ENCODE results near the gene L2HGDH. TPM values are rescaled to one million over a fixed set of nuclear protein-coding genes. Genes with fewer than 3 reads are reported as not detected.
A peak's percentile ranks its signal among the peaks of the same experiment; 100 is the strongest.
"Not testable (repeated sequence)": the region's sequence is repeated elsewhere in the genome, so short reads cannot be mapped to it uniquely, and the experiment has no call there.

L2HGDH gene
- total and polyA plus RNA-seq, 3 experiments from 2014 or later = 3.6 to 20.0 (median 19.7) TPM

DNA sequence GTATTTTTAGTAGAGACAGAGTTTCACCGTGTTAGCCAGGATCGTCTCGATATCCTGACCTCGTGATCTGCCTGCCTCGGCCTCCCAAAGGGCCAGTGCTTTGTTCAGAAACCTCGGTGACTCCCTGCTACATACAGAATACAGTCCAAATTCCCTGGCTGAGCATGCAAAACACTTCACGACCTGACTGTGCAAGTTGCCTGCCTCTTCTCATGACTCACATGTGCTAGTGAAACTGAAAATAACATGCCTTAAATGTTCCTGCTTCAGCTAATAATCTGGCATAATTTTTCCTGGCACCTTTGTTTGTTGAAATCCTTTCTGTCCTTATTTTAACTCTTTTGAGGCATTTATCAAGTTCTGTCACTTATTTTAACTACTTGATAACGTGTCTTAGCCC lies 8.3 kb upstream of the L2HGDH start:
- Mint-ChIP-seq H3K9me3 (no peaks in the 10 kb centered on the region), H3K4me3 (no peak overlapping the region), H3K4me1 (peaks cover 9 to 41% (median 27%) of the 10 kb centered on the region in 3 donors), H3K27ac (no peak overlapping the region), H3K27me3 (peaks cover 0 to 2% of the 10 kb centered on the region in 2 donors), H3K36me3 (peaks cover 0 to 29% (median 5%) of the 10 kb centered on the region in 3 donors)
- POLR2A ChIA-PET = interaction anchor here (1.2 to 1.4 kb wide), 2 partner anchors 8 to 211 kb away, joined by 3 to 18 read pairs; partner anchors contain the start of genes DMAC2L and L2HGDH
- Histone ChIP-seq H3K27me3 (ENCODE audit: insufficient read depth, low read length, poor library complexity, severe bottlenecking) (no peaks in the 10 kb centered on the region), H3K36me3 (ENCODE audit: insufficient read depth, low read length) (peaks cover 10% of the 10 kb centered on the region), H3K4me1 (ENCODE audit: insufficient read depth, low read length) (peaks cover 9% of the 10 kb centered on the region), H3K27ac (ENCODE audit: low read depth, low read length) (no peak overlapping the region), H3K4me3 (ENCODE audit: low read length) (no peak overlapping the region), H3K9me3 (ENCODE audit: low read length) (no peaks in the 10 kb centered on the region)
- CTCF ChIA-PET = interaction anchor here (0.7 to 3.3 kb wide), 20 partner anchors 9 to 686 kb away, joined by 3 to 39 read pairs (median 4); partner anchors contain the start of genes ATL1, CDKL1, DMAC2L and L2HGDH
- no peak for DNase-seq

DNA sequence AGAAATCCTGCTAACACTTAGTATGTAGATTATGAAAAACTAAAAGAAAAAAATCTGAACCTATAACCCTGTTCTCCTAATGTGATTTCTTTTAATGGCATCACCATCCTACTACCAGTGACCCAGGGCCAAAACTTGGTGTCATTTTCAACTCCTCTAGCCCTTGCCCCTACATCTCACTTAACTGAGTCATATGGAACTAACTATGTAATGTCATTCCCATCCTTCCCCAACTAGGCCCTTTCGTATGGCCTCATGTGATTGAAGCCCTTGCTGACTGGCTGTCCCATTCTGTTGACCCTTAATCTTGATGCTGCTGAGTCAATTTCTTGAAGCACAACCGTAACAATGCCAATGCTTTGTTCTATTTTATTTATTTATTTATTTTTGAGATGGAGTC lies 7.7 kb upstream of the L2HGDH start:
- Histone ChIP-seq H3K4me1 (ENCODE audit: insufficient read depth, low read length) (peaks cover 9% of the 10 kb centered on the region), H3K27me3 (ENCODE audit: insufficient read depth, low read length, poor library complexity, severe bottlenecking) (no peaks in the 10 kb centered on the region), H3K27ac (ENCODE audit: low read depth, low read length) (no peak overlapping the region), H3K36me3 (ENCODE audit: insufficient read depth, low read length) (peaks cover 10% of the 10 kb centered on the region), H3K4me3 (ENCODE audit: low read length) (no peak overlapping the region), H3K9me3 (ENCODE audit: low read length) (no peaks in the 10 kb centered on the region)
- Mint-ChIP-seq H3K36me3 (peaks cover 0 to 25% (median 5%) of the 10 kb centered on the region in 3 donors), H3K27me3 (peaks cover 0 to 2% of the 10 kb centered on the region in 2 donors), H3K4me1 (peaks cover 9 to 41% (median 27%) of the 10 kb centered on the region in 3 donors), H3K27ac (peak overlapping the region in 1 of 8 donors; percentile 51), H3K4me3 (no peak overlapping the region), H3K9me3 (no peaks in the 10 kb centered on the region)
- DNase-seq = no peak
- CTCF ChIA-PET = interaction anchor here (1.2 to 3.3 kb wide), 5 partner anchors 8 to 46 kb away, joined by 3 to 39 read pairs (median 18); partner anchors contain the start of genes DMAC2L and L2HGDH
- POLR2A ChIA-PET = no interaction called here

DNA sequence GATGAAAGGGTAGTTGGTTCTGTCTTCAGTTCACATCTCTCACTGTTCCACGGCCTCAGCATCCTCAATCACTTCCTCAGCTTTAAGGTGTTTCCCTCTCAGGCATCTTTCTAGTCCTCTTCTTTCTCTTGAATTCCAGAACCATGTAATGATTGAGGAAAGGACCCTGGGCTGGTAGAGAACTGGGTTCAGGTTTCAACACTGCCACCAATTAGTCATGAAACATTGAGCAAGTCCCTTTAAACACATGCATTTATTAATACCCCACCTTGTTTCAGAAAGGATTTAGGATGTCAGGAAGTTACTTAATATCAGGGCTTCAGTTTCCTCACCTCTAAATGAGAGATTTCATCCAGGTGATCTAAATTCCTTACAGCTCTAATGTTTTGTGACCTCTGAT lies 7.3 kb upstream of the L2HGDH start:
- H3K4me1 Mint-ChIP-seq = peaks cover 10 to 42% (median 29%) of the 10 kb centered on the region in 3 donors
- peaks cover 0 to 2% of the 10 kb centered on the region in 2 donors for H3K27me3 Mint-ChIP-seq
- Histone ChIP-seq H3K9me3 (ENCODE audit: low read length) (no peaks in the 10 kb centered on the region), H3K27ac (ENCODE audit: low read depth, low read length) (no peak overlapping the region), H3K4me3 (ENCODE audit: low read length) (no peak overlapping the region), H3K4me1 (ENCODE audit: insufficient read depth, low read length) (peaks cover 9% of the 10 kb centered on the region), H3K36me3 (ENCODE audit: insufficient read depth, low read length) (peaks cover 5% of the 10 kb centered on the region), H3K27me3 (ENCODE audit: insufficient read depth, low read length, poor library complexity, severe bottlenecking) (no peaks in the 10 kb centered on the region)
- H3K27ac Mint-ChIP-seq = peak overlapping the region in 1 of 8 donors; percentile 35
- peaks cover 0 to 20% (median 6%) of the 10 kb centered on the region in 3 donors for H3K36me3 Mint-ChIP-seq
- ChIA-PET CTCF (no interaction called here), POLR2A (no interaction called here)
- H3K4me3 Mint-ChIP-seq = no peak overlapping the region
- no peaks in the 10 kb centered on the region for H3K9me3 Mint-ChIP-seq
- DNase-seq = no peak

DNA sequence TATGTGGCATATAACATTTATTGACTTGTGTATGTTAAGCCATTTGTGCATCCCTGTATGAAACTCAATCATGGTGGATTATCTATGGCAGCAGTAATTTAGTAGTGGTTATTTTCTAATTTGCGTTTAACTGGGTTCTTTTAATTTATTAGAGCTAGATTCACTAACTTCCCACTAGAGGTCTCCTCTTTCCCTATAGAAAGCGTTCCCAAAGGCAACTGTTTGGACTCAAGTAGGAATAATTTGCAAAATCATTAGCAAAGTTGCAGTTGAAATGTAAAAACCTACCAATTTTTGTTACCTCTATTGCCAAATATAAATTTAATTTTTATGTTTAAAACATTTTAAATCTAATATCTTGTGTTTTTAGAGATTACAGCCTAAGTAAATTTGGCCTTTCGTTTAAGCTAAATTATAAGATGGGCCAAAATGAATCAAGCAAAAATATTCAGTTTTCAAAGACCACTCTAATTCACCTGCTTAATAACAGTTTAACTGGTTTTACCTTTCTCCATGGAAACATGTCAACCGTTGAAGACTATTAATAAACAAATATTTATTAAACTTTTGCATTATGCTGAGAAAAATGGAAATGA lies 6.1 kb upstream of the L2HGDH start:
- CTCF ChIA-PET = interaction anchor here (0.6 kb wide), 1 partner anchor 716 kb away, joined by 3 read pairs; no protein-coding TSS in a partner anchor
- Histone ChIP-seq H3K4me1 (ENCODE audit: insufficient read depth, low read length) (peaks cover 17% of the 10 kb centered on the region), H3K27me3 (ENCODE audit: insufficient read depth, low read length, poor library complexity, severe bottlenecking) (no peaks in the 10 kb centered on the region), H3K27ac (ENCODE audit: low read depth, low read length) (no peak overlapping the region), H3K9me3 (ENCODE audit: low read length) (no peaks in the 10 kb centered on the region), H3K36me3 (ENCODE audit: insufficient read depth, low read length) (peaks cover 5% of the 10 kb centered on the region), H3K4me3 (ENCODE audit: low read length) (no peak overlapping the region)
- Mint-ChIP-seq H3K4me3 (no peak overlapping the region), H3K27me3 (peaks cover 0 to 2% of the 10 kb centered on the region in 2 donors), H3K4me1 (peaks cover 22 to 54% (median 41%) of the 10 kb centered on the region in 3 donors), H3K9me3 (no peaks in the 10 kb centered on the region), H3K27ac (no peak overlapping the region), H3K36me3 (peaks cover 0 to 14% (median 5%) of the 10 kb centered on the region in 3 donors)
- POLR2A ChIA-PET = interaction anchor here (0.6 kb wide), 1 partner anchor 8 kb away, joined by 3 read pairs; no protein-coding TSS in a partner anchor
- no peak for DNase-seq

DNA sequence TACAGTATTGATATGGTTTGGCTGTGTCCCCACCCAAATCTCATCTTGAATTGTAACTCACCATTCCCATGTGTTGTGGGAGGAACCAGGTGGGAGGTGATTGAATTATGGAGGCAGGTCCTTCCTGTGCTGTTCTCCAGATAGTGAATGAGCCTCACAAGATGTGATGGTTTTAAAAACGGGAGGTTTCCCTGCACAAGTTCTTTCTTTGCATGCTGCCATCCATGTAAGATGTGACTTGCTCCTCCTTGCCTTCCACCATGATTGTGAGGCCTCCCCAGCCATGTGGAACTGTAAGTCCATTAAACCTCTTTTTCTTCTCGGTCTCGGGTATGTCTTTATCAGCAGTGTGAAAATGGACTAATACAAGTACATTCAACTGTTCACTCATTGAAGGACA lies 2.1 kb upstream of the L2HGDH start:
- H3K27ac ChIP-seq (ENCODE audit: low read depth, low read length); DNase-seq; H3K4me3 ChIP-seq (ENCODE audit: low read length); H3K9me3 ChIP-seq (ENCODE audit: low read length); POLR2A ChIA-PET; H3K27me3 Mint-ChIP-seq; H3K27me3 ChIP-seq (ENCODE audit: insufficient read depth, low read length, poor library complexity, severe bottlenecking); H3K9me3 Mint-ChIP-seq; CTCF ChIA-PET; H3K36me3 ChIP-seq (ENCODE audit: insufficient read depth, low read length): not testable (repeated sequence)
- H3K4me1 ChIP-seq (ENCODE audit: insufficient read depth, low read length) = peaks cover 20% of the 10 kb centered on the region
- H3K27ac Mint-ChIP-seq = peak overlapping the region in 3 of 8 donors; percentile 53 to 98 (median 96)
- peaks cover 0 to 22% (median 5%) of the 10 kb centered on the region in 3 donors for H3K36me3 Mint-ChIP-seq
- H3K4me3 Mint-ChIP-seq = peak overlapping the region in 5 of 7 donors; percentile 38 to 88 (median 60)
- peaks cover 38 to 57% (median 49%) of the 10 kb centered on the region in 3 donors for H3K4me1 Mint-ChIP-seq

DNA sequence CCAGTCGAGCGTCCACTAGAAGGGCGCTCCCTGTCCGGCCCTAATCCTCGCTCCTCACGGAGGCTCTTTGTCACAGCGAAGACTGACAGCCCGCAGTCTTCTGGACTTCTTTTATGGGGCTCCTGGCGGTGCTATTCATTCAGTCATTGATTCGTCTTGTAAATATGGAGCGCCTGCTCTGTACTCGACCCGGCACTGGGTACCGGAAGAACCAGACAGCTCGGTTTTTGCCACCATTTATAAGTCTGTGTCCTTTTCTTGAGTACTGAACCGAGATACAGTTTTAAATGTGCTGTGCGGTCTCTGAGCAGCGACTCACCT lies 665 bp upstream of the L2HGDH start:
- peaks cover 0 to 2% of the 10 kb centered on the region in 2 donors for H3K27me3 Mint-ChIP-seq
- Histone ChIP-seq H3K4me1 (ENCODE audit: insufficient read depth, low read length) (peaks cover 20% of the 10 kb centered on the region), H3K36me3 (ENCODE audit: insufficient read depth, low read length) (no peaks in the 10 kb centered on the region), H3K27ac (ENCODE audit: low read depth, low read length) (peak overlapping the region; percentile 52), H3K27me3 (ENCODE audit: insufficient read depth, low read length, poor library complexity, severe bottlenecking) (no peaks in the 10 kb centered on the region), H3K9me3 (ENCODE audit: low read length) (no peaks in the 10 kb centered on the region), H3K4me3 (ENCODE audit: low read length) (peak overlapping the region; percentile 84)
- ChIA-PET POLR2A (interaction anchor here (0.6 to 2.1 kb wide), 4 partner anchors 8 to 486 kb away, joined by 3 to 18 read pairs (median 4); partner anchors contain the start of gene SOS2), CTCF (interaction anchor here (1.3 to 3.6 kb wide), 2 partner anchors 8 to 219 kb away, joined by 3 to 39 read pairs; no protein-coding TSS in a partner anchor)
- peak overlapping the region; percentile 88 to 99 (median 97) for H3K27ac Mint-ChIP-seq
- peak overlapping the region; percentile 88 to 98 (median 93) for H3K4me3 Mint-ChIP-seq
- no peaks in the 10 kb centered on the region for H3K9me3 Mint-ChIP-seq
- DNase-seq = peak in 2 of 5 donors; percentile 73 to 75
- peaks cover 38 to 52% (median 43%) of the 10 kb centered on the region in 3 donors for H3K4me1 Mint-ChIP-seq
- H3K36me3 Mint-ChIP-seq = peaks cover 0 to 22% (median 4%) of the 10 kb centered on the region in 3 donors

DNA sequence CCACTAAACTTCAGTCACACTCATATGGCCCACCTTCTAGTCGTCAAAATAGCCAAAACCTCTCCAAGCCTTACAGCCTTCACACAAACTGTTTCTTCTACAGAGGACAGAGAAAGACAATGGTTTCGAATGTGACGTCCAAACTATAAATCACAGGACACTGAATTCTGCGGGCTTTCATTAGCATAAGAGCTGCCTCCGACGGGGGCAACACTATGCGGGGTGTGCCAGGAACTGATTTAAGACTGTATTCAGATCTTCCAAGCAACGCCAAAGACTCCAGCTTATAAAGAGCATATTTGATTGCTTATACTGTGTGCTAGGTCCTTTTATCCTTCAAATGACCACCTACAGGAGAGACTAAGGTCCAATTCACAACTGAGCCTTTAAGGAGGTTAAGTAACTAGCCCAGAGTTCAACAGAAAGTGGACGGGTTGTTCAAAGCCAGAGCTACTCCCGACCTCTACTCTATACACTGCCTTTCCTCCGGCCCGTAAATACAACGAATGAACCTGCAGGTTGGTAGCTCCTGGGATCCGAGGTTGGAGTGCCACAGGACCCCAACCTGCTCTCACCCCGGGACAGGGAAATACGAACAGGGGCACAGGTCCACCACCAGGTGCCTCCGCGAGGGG lies 575 bp downstream of the L2HGDH start:
- H3K27me3 Mint-ChIP-seq = no peaks in the 10 kb centered on the region
- H3K4me3 Mint-ChIP-seq = peak overlapping the region; percentile 88 to 98 (median 93)
- ChIA-PET CTCF (interaction anchor here (1.0 to 3.6 kb wide), 5 partner anchors 10 to 690 kb away, joined by 3 to 39 read pairs (median 5); partner anchors contain the start of genes CDKL1, MAP4K5, MGAT2 and RPL36AL), POLR2A (interaction anchor here (0.5 to 2.1 kb wide), 6 partner anchors 10 to 493 kb away, joined by 3 to 18 read pairs (median 4); partner anchors contain the start of gene MAP4K5)
- no peaks in the 10 kb centered on the region for H3K36me3 ChIP-seq (ENCODE audit: insufficient read depth, low read length)
- H3K9me3 ChIP-seq (ENCODE audit: low read length) = no peaks in the 10 kb centered on the region
- no peaks in the 10 kb centered on the region for H3K27me3 ChIP-seq (ENCODE audit: insufficient read depth, low read length, poor library complexity, severe bottlenecking)
- H3K27ac Mint-ChIP-seq = peak overlapping the region; percentile 86 to 99 (median 95)
- H3K4me3 ChIP-seq (ENCODE audit: low read length) = peak overlapping the region; percentile 84
- no peaks in the 10 kb centered on the region for H3K9me3 Mint-ChIP-seq
- peaks cover 20% of the 10 kb centered on the region for H3K4me1 ChIP-seq (ENCODE audit: insufficient read depth, low read length)
- peaks cover 0 to 20% (median 4%) of the 10 kb centered on the region in 3 donors for H3K36me3 Mint-ChIP-seq
- H3K4me1 Mint-ChIP-seq = peaks cover 36 to 40% (median 39%) of the 10 kb centered on the region in 3 donors
- H3K27ac ChIP-seq (ENCODE audit: low read depth, low read length) = peak overlapping the region; percentile 52
- no peak for DNase-seq
